Neural progenitor cell (in vitro differentiated cells): ENCODE measurements around the gene SIM2. TPM values are rescaled to one million over a fixed set of nuclear protein-coding genes. Genes with fewer than 3 reads are reported as not detected.

Source experiments
- DNase-seq: peaks from one replicate; pipeline ENCODE4 v3.0.0-alpha.2; 2016; ENCODE audit warnings: low spot score
- H2AFZ ChIP-seq: fragments of 200-600 bp; sonication (generic); replicated peaks from 2 replicates; pipeline ENCODE4 v1.6.1; 2016; ENCODE audit warnings: antibody characterized with exemption
- H3F3A ChIP-seq: fragments of 200-600 bp; sonication (generic); 2 replicates; pipeline ENCODE4 v1.6.1; 2016; ENCODE audit warnings: antibody characterized with exemption, low read depth
- H3K27ac ChIP-seq: fragments of 200-600 bp; sonication (generic); 2 replicates; pipeline ENCODE4 v1.5.1; 2016; ENCODE audit warnings: mild to moderate bottlenecking
- H3K27me3 ChIP-seq: fragments of 200-600 bp; sonication (generic); 2 replicates; pipeline ENCODE4 v1.6.1; 2016; ENCODE audit warnings: mild to moderate bottlenecking, moderate library complexity
- H3K36me3 ChIP-seq: fragments of 200-600 bp; sonication (generic); 2 replicates; pipeline ENCODE4 v1.5.1; 2016
- H3K4me1 ChIP-seq: fragments of 200-600 bp; sonication (generic); 2 replicates; pipeline ENCODE4 v1.6.1; 2016; ENCODE audit warnings: mixed run types
- H3K4me2 ChIP-seq: fragments of 200-600 bp; sonication (generic); 2 replicates; pipeline ENCODE4 v1.6.1; 2016
- H3K4me3 ChIP-seq: fragments of 200-600 bp; sonication (generic); 2 replicates; pipeline ENCODE4 v1.5.1; 2016
- H3K79me2 ChIP-seq: fragments of 200-600 bp; sonication (generic); 2 replicates; pipeline ENCODE4 v1.6.1; 2016; ENCODE audit warnings: low read depth
- H3K9ac ChIP-seq: fragments of 200-600 bp; sonication (generic); 2 replicates; pipeline ENCODE4 v1.6.1; 2016
- H3K9me3 ChIP-seq: fragments of 200-600 bp; sonication (generic); 2 replicates; pipeline ENCODE4 v1.5.1; 2016; ENCODE audit warnings: low read depth
- H4K20me1 ChIP-seq: fragments of 200-600 bp; sonication (generic); 2 replicates; pipeline ENCODE4 v1.6.1; 2016; ENCODE audit warnings: low read depth
- H3K27ac Mint-ChIP-seq: 3 replicates; pipeline ENCODE4 v1.8.0; 2021; ENCODE audit warnings: mixed read lengths
- H3K27me3 Mint-ChIP-seq: 2 replicates; pipeline ENCODE4 v1.8.0; 2022; ENCODE audit warnings: low read depth, mild to moderate bottlenecking, inconsistent platforms, moderate library complexity, mixed read lengths; ENCODE audit not compliant: insufficient read depth
- H3K36me3 Mint-ChIP-seq: 3 replicates; pipeline ENCODE4 v1.8.0; 2021; ENCODE audit warnings: mixed read lengths
- H3K4me1 Mint-ChIP-seq: 3 replicates; pipeline ENCODE4 v1.8.0; 2021; ENCODE audit warnings: mixed read lengths
- H3K4me3 Mint-ChIP-seq: 3 replicates; pipeline ENCODE4 v1.8.0; 2021; ENCODE audit warnings: mild to moderate bottlenecking, moderate library complexity, mixed read lengths
- H3K9me3 Mint-ChIP-seq: 3 replicates; pipeline ENCODE4 v1.8.0; 2020; ENCODE audit warnings: mixed read lengths
- CTCF ChIP-seq: fragments of 200-600 bp; sonication (generic); IDR thresholded peaks from 2 replicates; pipeline ENCODE4 v1.5.1; 2017; ENCODE audit warnings: antibody characterized with exemption, mild to moderate bottlenecking
- EZH2 ChIP-seq: fragments of 200-600 bp; sonication (generic); IDR thresholded peaks from 2 replicates; pipeline ENCODE4 v1.6.1; 2017; ENCODE audit warnings: antibody characterized with exemption, mild to moderate bottlenecking, moderate library complexity
- EZH2phosphoT487 ChIP-seq: fragments of 200-600 bp; sonication (generic); IDR thresholded peaks from 2 replicates; pipeline ENCODE4 v1.6.1; 2017; ENCODE audit warnings: antibody characterized with exemption
- total RNA-seq: library from RNA; depleted of rRNA; stranded (reverse); fragments of >200 nt; gene quantifications from 2 replicates; pipeline ENCODE4 v1.2.3, GENCODE V29; 2015; ENCODE audit warnings: low replicate concordance

The SIM2 gene
- total RNA-seq, 1 donor from 2014 or later = not detected

GRCh38 chr21:36727866-36728265, 29.0 kb downstream of the SIM2 start:
- TF ChIP-seq CTCF (peak; percentile 44), EZH2 (no peak), EZH2phosphoT487 (no peak)
- Mint-ChIP-seq H3K36me3 (peaks cover 5% of the 10 kb centered on the region), H3K4me1 (peaks cover 9% of the 10 kb centered on the region), H3K4me3 (no peak overlapping the region), H3K27me3 (peaks cover 6% of the 10 kb centered on the region), H3K9me3 (no peaks in the 10 kb centered on the region), H3K27ac (no peak overlapping the region)
- H3K36me3 ChIP-seq = no peaks in the 10 kb centered on the region
- H3K27me3 ChIP-seq = no peaks in the 10 kb centered on the region
- no peaks in the 10 kb centered on the region for H3F3A ChIP-seq
- no peak overlapping the region for H3K4me2 ChIP-seq
- peak; percentile 45 for DNase-seq
- no peak overlapping the region for H2AFZ ChIP-seq
- H3K4me1 ChIP-seq = peaks cover 4% of the 10 kb centered on the region
- no peak overlapping the region for H3K4me3 ChIP-seq
- H3K9me3 ChIP-seq = no peaks in the 10 kb centered on the region
- no peaks in the 10 kb centered on the region for H3K79me2 ChIP-seq
- H3K27ac ChIP-seq = no peak overlapping the region
- no peak overlapping the region for H3K9ac ChIP-seq
- no peaks in the 10 kb centered on the region for H4K20me1 ChIP-seq

- Mint-ChIP-seq H3K4me3 (no peak overlapping the region), H3K36me3 (peaks cover 5% of the 10 kb centered on the region), H3K4me1 (peaks cover 9% of the 10 kb centered on the region), H3K9me3 (no peaks in the 10 kb centered on the region), H3K27ac (no peak overlapping the region), H3K27me3 (peaks cover 3% of the 10 kb centered on the region)
- Histone ChIP-seq H3K9me3 (no peaks in the 10 kb centered on the region), H3K9ac (no peak overlapping the region), H3K27me3 (no peaks in the 10 kb centered on the region), H3K4me1 (peaks cover 4% of the 10 kb centered on the region), H3K27ac (no peak overlapping the region), H3K4me2 (no peak overlapping the region), H3F3A (no peaks in the 10 kb centered on the region), H3K36me3 (no peaks in the 10 kb centered on the region), H3K4me3 (no peak overlapping the region), H2AFZ (no peak overlapping the region), H4K20me1 (no peaks in the 10 kb centered on the region), H3K79me2 (no peaks in the 10 kb centered on the region)
- DNase-seq = no peak
- TF ChIP-seq CTCF = no peak
- no peak for TF ChIP-seq EZH2
- no peak for TF ChIP-seq EZH2phosphoT487
These were observed 29.6 kb downstream of the SIM2 start for GRCh38 chr21:36728371-36729111.

GRCh38 chr21:36729310-36729970, 30.5 kb downstream of the SIM2 start:
- H3F3A ChIP-seq = no peaks in the 10 kb centered on the region
- no peaks in the 10 kb centered on the region for H3K36me3 ChIP-seq
- Mint-ChIP-seq H3K9me3 (no peaks in the 10 kb centered on the region), H3K27me3 (peaks cover 5% of the 10 kb centered on the region), H3K27ac (peak overlapping the region; percentile 93), H3K4me1 (peaks cover 6% of the 10 kb centered on the region), H3K36me3 (peaks cover 5% of the 10 kb centered on the region), H3K4me3 (no peak overlapping the region)
- H3K4me2 ChIP-seq = no peak overlapping the region
- no peaks in the 10 kb centered on the region for H3K79me2 ChIP-seq
- TF ChIP-seq EZH2 = no peak
- TF ChIP-seq CTCF = no peak
- no peak for TF ChIP-seq EZH2phosphoT487
- no peak overlapping the region for H3K4me3 ChIP-seq
- no peaks in the 10 kb centered on the region for H3K9me3 ChIP-seq
- no peak overlapping the region for H3K27ac ChIP-seq
- H4K20me1 ChIP-seq = no peaks in the 10 kb centered on the region
- H3K9ac ChIP-seq = no peak overlapping the region
- H3K27me3 ChIP-seq = no peaks in the 10 kb centered on the region
- H2AFZ ChIP-seq = no peak overlapping the region
- no peaks in the 10 kb centered on the region for H3K4me1 ChIP-seq
- no peak for DNase-seq
